SK-N-SH treated with all-trans-retinoic acid at 6 μM for 48 hours (cell line): ENCODE results near the gene PCAT6.

Source experiments
- ARNTL ChIP-seq: fragments of 450-650 bp; formaldehyde crosslinking; IDR thresholded peaks from 2 replicates; pipeline ENCODE4 v1.5.0; 2020; ENCODE audit warnings: low read depth, mild to moderate bottlenecking, moderate library complexity, borderline replicate concordance
- CREB5 ChIP-seq: fragments of 250-450 bp; sonication (Bioruptor Pico); IDR thresholded peaks from 2 replicates; pipeline ENCODE4 v1.5.1; 2020; ENCODE audit warnings: low read depth, mild to moderate bottlenecking, moderate library complexity
- PATZ1 ChIP-seq: fragments of 250-450 bp; sonication (Bioruptor Pico); IDR thresholded peaks from 2 replicates; pipeline ENCODE4 v1.8.0; 2020; ENCODE audit warnings: mild to moderate bottlenecking, moderate library complexity, borderline replicate concordance
- ZFP3 ChIP-seq: fragments of 250-450 bp; sonication (Bioruptor Pico); IDR thresholded peaks from 2 replicates; pipeline ENCODE4 v1.5.0; 2020; ENCODE audit warnings: mild to moderate bottlenecking, moderate library complexity

- no peak for TF ChIP-seq CREB5
- TF ChIP-seq PATZ1 (CRISPR knock-in tag) = no peak
- no peak for TF ChIP-seq ARNTL
- no peak for TF ChIP-seq ZFP3
These were observed 37.4 kb downstream of the PCAT6 start for GRCh38 chr1:202848191-202848542.
